HG03103 (cell line): ENCODE data around the gene HGD.
"Not testable (repeated sequence)": the region's sequence is repeated elsewhere in the genome, so short reads cannot be mapped to it uniquely, and the experiment has no call there.

ENCODE experiments used
- ATAC-seq: cut with Tn5 transposase; IDR thresholded peaks from one replicate; pipeline ENCODE4 v1.9.1; 2021; ENCODE audit warnings: low read depth; ENCODE audit not compliant: unreplicated experiment

The HGD gene, protein sequence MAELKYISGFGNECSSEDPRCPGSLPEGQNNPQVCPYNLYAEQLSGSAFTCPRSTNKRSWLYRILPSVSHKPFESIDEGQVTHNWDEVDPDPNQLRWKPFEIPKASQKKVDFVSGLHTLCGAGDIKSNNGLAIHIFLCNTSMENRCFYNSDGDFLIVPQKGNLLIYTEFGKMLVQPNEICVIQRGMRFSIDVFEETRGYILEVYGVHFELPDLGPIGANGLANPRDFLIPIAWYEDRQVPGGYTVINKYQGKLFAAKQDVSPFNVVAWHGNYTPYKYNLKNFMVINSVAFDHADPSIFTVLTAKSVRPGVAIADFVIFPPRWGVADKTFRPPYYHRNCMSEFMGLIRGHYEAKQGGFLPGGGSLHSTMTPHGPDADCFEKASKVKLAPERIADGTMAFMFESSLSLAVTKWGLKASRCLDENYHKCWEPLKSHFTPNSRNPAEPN

DNA sequence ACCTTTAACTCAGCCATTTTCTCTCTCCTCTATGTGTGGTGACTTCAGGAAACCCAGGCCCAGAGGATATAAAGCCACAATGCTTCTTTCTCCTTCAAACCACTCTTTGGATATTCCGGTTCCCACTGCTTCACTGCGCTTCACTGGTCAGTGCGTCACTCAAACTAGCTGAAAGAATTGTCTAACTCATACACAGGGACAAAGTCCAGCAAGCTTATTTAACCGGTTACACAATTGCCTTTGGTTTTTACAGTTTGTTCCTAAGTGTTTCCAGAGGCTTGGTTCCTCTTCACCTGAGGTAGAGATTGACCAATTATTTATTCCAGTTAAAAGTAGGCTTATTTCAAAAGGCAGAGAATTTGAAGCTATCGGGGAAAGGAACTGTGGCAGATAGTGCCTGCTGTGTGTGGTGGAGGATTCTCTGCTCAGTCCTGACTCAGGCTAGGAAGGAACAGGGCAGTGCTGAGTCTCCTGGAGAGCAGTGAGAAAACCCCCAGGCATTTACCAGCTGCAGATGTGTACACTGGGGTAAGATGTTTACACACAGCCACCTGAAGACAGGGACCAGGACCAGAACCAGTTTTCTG lies at the start of gene HGD:
Gene HGD, minus strand, starts transcription at position 145 of the 587 bp plus-strand sequence. Its CDS starts 128 bp downstream, at position 17.
- ATAC-seq, result no peak

DNA sequence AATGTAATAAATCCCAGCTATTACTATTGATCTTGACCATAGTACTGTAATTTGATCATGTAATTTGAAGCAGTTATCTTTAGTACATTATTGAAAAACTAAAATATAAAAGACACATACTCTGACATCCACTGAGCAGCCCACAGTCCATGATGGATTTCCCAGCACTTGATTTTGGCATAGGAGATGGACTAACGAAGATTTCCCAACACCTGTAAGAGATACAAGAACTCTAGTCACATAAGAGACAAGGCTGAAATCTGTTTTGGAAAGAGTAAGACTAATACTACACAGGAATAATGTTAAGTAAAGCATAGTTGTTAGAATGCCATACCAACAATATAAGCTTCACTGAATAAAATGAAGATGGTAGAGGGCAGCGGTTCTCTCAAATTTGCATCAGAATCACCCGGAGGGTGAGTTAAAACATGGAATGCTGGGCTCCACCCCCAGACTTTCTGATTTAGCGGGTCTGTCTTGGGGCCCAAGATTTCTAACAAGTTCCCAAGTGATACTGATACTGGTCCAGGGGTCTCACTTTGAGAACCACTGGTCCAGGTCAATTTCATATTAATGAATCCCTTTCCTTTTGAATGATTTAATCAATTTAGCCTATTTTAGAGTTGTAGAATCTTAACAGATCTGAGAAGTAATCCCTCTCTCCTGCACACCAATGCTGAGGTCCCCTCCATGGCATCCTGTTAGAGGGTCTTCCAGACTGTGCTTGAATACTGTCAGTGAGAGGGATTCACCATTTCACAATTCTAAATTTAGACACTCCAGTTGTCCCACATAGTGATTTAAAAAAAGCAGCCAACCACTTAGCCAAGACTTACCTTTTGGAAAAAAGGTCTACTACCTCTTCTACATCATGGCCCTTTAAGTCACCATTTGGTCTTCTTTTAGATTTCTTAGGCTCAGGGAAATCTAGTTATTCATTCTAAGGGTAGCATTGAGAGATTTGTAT lies 48.8 kb upstream of the HGD start:
- ATAC-seq, result no peak

DNA sequence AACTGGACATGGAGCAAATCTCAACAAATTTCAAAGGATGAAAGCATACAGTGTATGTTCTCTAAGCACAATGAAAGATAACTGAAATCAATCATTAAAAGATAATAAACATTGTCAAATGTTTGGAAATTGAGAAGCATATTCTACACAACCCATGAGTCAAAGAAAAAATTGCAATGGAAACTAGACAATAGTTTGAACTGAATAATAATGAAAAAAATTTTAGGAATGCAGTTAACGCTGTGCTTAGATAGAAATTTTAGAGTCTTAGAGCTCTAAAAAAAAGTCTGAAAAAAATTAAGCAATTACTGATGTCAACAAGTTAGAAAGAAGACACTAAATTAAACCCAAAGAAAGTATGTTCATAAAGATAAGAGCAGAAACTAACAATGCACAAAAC lies 44.8 kb upstream of the HGD start:
- ATAC-seq, result no peak

DNA sequence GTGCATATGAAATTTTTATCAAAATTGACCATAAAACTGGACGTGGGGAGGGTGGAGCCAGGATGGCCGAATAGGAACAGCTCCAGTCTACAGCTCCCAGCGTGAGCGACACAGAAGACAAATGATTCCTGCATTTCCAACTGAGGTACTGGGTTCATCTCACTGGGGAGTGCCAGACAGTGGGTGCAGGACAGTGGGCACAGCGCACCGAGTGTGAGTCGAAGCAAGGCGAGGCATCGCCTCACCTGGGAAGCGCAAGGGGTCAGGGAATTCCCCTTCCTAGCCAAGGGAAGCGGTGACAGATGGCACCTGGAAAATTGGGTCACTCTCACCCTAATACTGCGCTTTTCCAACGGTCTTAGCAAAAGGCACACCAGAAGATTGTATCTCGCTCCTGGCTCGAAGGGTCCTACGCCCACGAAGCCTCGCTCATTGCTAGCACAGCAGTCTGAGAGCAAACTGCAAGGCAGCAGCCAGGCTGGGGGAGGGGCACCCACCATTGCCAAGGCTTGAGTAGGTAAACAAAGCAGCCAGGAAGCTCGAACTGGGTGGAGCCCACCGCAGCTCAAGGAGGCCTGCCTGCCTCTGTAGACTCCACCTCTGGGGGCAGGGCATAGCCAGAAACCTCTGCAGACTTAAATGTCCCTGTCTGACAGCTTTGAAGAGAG lies 37.3 kb upstream of the HGD start:
- not testable (repeated sequence) for ATAC-seq

DNA sequence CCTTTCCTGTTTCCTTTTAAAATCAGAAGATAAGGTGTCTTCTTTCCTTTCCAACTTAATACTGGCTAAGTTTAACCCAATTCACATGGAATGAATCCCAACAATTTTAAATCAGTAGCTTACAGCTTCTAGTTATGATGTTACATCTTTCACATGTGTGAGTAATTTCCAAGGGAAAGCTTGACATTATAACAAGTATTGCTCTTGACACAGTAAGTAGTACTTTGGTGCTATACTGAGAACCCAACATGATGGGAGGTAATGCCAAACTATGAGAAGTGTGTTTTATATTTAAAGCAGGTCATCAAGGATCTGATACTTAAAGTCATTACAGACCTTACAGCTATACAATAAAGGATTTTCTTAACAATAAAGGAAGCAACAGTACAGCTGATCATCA lies 31.2 kb upstream of the HGD start:
- no peak for ATAC-seq

DNA sequence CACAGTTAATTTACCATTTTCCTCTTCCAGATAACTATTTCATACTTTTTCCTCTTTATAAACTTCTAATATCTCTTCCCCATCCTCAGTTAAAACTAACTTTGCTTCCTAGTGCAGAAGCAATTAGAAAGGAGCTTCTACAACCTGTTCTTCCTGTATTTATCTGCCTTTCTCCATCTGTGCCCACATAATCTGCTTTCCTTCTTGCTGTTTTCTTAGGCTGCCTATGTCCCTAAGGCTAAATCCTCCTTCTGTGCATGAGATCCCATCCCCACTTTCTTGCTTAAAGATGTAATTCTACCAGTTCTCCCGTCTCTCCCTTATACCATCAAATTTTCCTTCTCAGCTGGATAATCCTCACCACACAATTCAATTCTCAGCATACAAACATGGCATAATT lies 28.3 kb upstream of the HGD start:
- ATAC-seq, result no peak

DNA sequence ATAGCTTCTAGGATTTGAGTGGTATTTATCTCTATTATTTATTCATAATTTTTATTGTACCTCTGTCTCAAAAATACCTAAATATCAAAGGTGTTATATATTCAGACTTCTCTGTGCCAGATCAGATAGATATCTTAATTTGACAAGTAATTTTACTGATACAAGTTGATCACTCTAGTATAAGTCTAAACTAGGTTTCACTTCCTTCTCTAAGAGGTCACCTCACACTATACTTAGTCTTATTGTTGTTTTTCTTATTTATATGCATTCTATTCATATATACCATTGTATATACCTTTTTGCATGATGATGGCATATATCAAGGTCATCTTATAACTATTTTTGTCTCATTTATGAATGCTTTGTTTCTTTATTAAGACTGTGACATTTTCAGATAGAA lies 26.4 kb upstream of the HGD start:
- ATAC-seq, result peak; percentile 82

DNA sequence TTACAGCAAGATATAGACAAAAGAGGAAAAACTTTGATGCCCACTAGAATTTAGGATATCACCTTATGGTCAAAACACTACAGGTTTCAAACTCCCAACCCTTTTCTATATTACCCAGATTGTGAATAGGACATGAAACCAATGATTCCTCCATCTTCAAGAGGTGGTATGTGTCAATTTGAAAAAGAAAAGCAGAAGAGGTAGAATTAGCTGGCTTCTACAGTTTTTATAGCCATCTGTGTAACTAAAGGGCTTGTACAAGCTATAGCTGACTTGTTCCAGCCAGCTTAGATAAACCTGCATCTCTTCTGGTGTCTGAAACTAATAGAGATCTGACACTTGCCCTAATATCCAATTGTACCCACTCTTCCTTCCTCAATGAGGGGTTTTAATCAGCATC lies 24.9 kb upstream of the HGD start:
- no peak for ATAC-seq

DNA sequence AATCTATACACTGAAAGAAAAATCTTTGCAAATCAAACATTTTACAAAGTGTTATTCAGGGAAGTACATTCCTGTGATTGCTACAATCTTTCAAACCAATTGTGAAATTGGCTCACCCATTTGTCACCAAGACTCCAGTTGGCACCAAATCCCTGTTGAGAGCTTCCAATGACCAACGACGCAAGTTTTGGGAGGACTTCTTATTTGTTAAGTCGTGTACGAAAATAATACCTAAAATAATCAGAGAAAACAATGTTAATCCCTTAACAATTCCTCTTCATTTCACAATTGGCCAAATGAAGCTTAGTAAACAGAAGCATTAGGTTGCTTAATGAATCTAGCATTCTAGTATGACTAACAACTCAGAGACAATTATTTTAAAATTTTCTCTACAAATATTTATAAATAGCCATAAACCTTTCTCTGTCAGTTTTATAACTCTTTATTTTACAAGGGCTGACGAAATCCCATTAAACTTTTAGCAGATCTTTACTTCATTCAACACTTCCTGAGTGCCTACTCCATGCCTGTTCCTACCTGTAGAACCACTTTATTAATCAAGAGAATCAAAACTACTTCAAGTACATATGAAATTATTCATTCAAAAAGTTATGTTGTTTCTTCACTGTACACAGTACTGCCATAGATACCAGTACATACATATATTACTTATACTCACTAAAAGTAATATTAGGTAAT lies 24.0 kb upstream of the HGD start:
- no peak for ATAC-seq

DNA sequence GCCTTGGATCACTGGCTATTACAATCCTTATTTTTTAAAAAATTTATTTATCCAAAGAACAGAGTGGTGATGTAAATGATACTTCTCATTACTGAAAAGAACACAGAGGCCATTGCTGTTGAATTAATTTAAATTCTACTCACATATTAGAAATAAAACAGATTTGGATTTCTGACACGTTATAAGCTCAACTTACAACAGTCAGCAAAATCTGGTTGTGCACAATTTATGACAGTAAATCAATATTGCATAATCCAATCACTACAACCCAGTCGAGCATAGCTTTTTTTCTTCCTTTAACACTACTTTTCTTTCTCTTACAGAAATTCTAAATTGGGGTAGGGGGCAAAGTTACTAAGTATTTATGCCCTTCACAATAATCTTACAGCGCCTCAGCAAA lies 17.3 kb upstream of the HGD start:
- no peak for ATAC-seq

DNA sequence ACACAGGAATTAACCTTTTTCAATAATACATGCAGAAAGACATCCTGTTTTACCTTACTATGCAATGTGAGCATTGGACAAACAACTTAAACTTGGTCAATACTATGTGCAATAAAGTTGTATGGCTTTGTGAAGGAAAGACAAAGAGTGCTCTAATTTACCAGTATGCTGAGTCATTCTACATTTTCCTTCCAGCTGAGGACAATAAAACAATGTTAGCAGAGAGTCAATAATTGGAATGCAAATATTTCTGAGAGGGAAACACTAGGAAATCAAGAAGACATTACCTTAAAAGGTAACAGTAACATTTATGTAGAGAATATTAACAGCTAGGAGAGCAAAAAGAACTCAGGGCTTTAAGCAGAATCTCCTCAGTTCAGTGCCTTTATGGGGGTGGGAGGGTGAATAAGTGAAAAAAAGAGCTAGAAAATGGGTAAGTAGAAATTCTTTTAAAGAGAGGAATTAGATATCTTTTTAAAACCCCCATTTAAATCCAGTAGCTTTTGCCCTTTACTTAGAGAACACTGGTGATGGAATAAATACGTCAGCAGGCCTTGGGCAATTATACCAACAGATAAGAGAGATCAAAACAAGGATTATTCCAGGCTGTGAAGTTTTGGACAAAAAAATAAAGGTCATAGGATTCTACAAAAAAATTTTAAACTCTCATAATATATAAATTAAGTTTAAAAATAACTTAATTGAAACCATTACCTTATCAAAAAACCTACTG lies 11.6 kb upstream of the HGD start:
- no peak for ATAC-seq

DNA sequence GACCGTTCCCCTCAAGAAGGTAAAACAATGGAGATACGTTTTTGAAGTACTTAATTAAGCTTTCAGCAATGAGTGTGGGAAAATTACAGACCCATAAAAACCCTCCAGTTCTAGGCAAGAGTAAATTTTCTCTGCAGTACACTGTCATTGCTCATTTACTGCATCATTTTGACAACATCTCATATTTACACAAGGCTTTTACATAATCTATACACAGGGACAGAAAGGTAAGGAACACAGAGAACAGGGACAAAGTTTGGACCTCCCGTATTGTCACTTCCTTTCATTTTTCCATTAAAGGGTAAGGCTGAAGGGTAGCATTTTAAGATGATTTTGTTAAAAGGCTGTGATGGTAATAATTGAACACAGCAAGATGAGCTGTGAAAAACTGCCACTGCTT lies 7.4 kb upstream of the HGD start:
- no peak for ATAC-seq

DNA sequence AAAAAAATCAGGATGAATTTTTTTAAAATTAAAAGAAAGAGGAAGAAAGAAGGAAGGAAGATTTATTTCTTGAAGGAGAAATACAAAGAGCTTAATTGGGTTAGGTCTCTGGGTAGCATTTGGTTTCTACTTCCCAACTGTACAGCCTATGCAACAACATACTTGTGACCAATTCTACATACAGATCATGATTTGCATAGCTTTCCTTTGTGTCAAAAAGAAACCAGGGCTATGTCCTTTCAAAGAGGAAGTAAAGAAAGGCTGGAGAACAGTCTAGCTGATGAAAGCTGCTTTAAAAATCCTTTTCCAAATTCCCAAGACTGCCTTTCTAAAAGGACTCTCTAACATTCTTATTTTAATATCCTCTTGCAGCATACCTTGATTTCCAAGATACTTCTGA lies 6.1 kb upstream of the HGD start:
- peak; percentile 98 for ATAC-seq

DNA sequence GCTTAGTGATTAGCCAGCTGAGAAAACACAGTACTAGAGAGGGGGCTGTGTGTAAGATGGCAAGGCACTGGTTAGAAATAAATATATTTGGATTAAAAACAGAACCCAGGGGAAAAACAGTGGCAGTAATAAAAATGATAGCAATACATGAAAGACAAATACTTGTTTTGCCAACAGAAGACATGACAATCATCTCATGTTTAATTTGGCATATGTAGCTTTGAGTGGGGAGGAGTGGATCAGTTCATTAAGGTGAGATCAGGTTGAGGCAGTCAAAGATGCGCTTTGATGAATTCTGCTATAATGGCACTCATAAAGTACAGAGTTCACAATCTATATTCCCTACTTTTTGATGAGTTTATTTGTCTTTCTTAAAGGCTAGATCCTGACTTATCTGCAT lies 3.4 kb upstream of the HGD start:
- ATAC-seq, result no peak

DNA sequence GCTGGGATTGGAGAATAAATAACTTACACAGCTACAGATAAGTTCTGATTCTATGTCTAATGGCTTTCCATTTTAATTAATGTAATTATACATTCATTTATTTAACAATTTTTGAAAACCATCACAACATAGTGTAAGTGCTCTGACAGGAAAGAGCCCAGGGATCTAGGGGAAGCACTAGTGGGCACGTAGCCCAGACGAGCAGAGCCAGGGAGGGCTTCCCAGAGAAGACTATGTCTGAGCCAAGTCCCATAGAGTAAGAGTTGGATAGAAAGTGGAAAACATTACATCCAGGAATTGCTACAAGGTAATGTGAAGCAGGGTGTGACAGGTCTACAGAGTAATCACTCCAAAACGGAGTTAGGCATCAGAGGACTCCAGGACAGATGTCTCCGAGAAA lies 2.9 kb upstream of the HGD start:
- ATAC-seq, result no peak

DNA sequence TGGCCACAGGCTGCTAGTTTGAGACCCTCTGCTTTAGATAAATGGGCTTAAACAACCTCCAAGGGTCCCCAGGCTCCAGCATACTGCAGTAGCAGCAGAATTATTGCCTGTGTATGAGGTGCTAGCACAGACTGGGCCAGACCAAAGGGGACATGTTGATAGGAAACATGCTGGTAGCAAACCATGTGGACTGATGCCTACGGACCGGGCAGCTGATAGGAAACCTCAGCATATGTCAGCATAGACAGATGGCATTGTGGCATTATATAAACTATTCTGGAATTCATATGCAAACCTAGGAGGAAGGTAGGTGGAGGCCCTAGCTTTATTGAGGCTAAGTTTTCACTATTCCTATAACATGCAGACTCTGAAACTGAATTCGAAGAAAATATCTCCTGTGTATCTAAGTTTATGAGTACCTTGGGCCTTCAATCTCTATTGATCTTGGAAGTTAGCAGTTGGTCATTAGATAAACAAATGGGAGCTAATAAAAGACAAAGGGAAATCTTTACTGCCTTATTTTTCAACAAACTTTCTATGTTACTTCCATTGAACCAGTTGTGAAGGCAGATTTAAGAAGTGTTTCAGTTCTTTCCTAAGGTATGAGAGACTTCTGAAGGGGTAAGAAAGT lies 1.7 kb upstream of the HGD start:
- ATAC-seq, result no peak

DNA sequence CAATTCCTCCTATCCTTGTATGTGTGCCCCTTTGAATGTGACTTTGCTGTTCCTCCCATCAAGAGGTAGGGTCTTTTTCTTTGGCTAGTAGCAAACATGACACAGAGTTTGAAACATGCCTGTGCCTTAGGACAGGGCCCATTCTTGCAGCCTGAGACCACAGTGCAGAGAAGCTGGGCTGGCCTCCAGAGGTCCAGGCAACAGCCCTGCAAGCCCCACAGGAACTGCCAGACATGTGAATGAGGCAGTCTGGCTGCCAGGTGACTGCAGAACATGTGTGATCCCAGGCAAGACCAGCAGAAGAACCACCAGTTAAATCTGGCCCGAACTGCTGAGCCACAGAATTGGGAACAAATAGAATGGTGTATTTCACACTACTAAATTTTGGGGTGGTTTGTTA lies 1.2 kb upstream of the HGD start:
- no peak for ATAC-seq

DNA sequence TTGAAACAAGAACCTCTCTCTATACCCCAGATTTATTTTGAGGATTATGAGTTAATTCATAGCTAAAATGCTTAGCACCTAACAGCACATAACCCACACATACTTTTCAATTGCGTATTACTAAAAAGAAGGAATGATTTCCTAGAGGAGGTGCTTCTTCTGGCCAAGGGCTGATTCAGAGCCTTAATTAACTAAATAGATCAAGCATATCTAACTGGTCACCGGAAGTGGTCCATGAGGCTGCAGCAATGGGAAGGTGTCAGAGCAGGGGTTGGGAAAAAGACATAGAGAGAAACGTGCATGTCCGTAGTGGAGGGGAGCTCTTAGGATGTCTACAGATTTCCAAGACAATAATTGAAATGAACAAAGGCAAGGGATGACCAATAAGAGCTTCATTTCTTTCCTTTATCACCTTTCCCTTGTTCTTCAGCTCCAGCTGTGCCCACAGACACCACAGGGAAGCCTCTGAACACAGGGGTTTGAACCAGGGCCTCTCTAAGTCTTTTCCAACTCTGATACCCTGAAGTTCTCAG lies 467 bp downstream of the HGD start:
- no peak for ATAC-seq

DNA sequence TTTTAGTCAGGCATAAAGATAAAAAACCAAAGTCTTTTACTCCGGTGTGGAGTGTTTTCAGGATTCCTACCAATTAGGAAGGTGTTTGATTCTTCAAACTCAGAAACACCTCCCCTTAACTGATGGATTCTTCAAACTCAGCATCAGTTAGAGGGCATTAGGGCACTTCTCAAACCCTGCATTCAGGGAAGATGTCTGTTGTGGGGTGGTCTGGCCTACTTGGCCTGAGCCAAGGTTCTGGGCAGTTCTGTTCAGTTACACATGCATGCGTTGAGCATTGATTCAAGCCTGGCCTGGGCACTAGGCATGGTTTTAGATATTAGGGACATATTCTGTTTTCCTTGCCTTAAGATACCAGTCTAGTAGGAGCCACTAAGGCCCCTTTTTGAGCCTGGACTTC lies 1.0 kb downstream of the HGD start:
- ATAC-seq, result no peak
